ENCODE measurements around the gene USP3. TPM values are rescaled to one million over a fixed set of nuclear protein-coding genes. Genes with fewer than 3 reads are reported as not detected.

USP3 gene
- polyA plus RNA-seq, 1 donor (not counting 4 experiments of a cell fraction or from before 2014, with no cell fraction given), result 16.2 TPM

GRCh38 chr15:63490345-63491034 is 13.9 kb upstream of the USP3 start:
- no peaks in the 10 kb centered on the region for H3K27me3 ChIP-seq (ENCODE audit: control insufficient read depth, extremely low read depth, insufficient read depth, low read length)
- dilution Hi-C loops (cut with MboI; ENCODE audit: extremely low pct_ligation_motif_present, low sequenced_read_pairs), result no loop called here
- H3K4me3 ChIP-seq (ENCODE audit: control insufficient read depth in 2 of 3, extremely low read depth in 1 of 3, insufficient read depth in 2 of 3, low read depth in 1 of 3, low read length in 3 of 3), result no peak overlapping the region
- H3K9me3 ChIP-seq (ENCODE audit: control insufficient read depth, low read depth, low read length), result no peaks in the 10 kb centered on the region
- no peak overlapping the region for H3K4me2 ChIP-seq (ENCODE audit: control insufficient read depth, extremely low read depth, insufficient read depth, low read depth, low read length)
- TF ChIP-seq EZH2 (IDR thresholded peaks at IDR 0.05; ENCODE audit: low read length), result no peak
- no peak for TF ChIP-seq CTCF (optimal IDR thresholded peaks at IDR 0.05 in 1 of 3, IDR thresholded peaks at IDR 0.05 in 1 of 3, conservative IDR thresholded peaks at IDR 0.05 in 1 of 3; ENCODE audit: extremely low read depth in 1 of 3, insufficient read depth in 2 of 3, low read length in 3 of 3)
- H3K4me1 ChIP-seq (ENCODE audit: control insufficient read depth, extremely low read depth, insufficient read depth, low read length), result peaks cover 5% of the 10 kb centered on the region
- no peaks in the 10 kb centered on the region for H3K9me1 ChIP-seq (ENCODE audit: control insufficient read depth, extremely low read depth, insufficient read depth, low read length)
- no peak overlapping the region for H2AFZ ChIP-seq (ENCODE audit: control insufficient read depth, low read length)
- H3K79me2 ChIP-seq (ENCODE audit: control insufficient read depth, insufficient read depth, low read length), result no peaks in the 10 kb centered on the region
- FAIRE-seq (no peak), DNase-seq (ENCODE audit: low read depth, low spot score) (no peak)
- no peak overlapping the region for H3K27ac ChIP-seq (ENCODE audit: control insufficient read depth, insufficient read depth, low read length)
- no peak overlapping the region for H3K9ac ChIP-seq (ENCODE audit: control insufficient read depth, extremely low read depth, insufficient read depth, low read length)
- H4K20me1 ChIP-seq (ENCODE audit: control insufficient read depth, extremely low read depth, insufficient read depth, low read length), result no peaks in the 10 kb centered on the region
- no peaks in the 10 kb centered on the region for H3K36me3 ChIP-seq (ENCODE audit: control insufficient read depth in 2 of 2, extremely low read depth in 1 of 2, insufficient read depth in 2 of 2, low read length in 2 of 2)

- no peak for FAIRE-seq
- dilution Hi-C loops (cut with MboI; ENCODE audit: extremely low pct_ligation_motif_present, low sequenced_read_pairs), result no loop called here
- H3K79me2 ChIP-seq (ENCODE audit: control insufficient read depth, insufficient read depth, low read length), result no peaks in the 10 kb centered on the region
Observed at GRCh38 chr15:63491116-63491827, 13.1 kb upstream of the USP3 start.

More at GRCh38 chr15:63491116-63491827, 13.1 kb upstream of the USP3 start:
- no peaks in the 10 kb centered on the region for H3K27me3 ChIP-seq (ENCODE audit: control insufficient read depth, extremely low read depth, insufficient read depth, low read length)
- DNase-seq (ENCODE audit: low read depth, low spot score), result no peak
- peaks cover 5% of the 10 kb centered on the region for H3K4me1 ChIP-seq (ENCODE audit: control insufficient read depth, extremely low read depth, insufficient read depth, low read length)
- H3K4me2 ChIP-seq (ENCODE audit: control insufficient read depth, extremely low read depth, insufficient read depth, low read depth, low read length), result no peak overlapping the region
- no peaks in the 10 kb centered on the region for H3K36me3 ChIP-seq (ENCODE audit: control insufficient read depth in 2 of 2, extremely low read depth in 1 of 2, insufficient read depth in 2 of 2, low read length in 2 of 2)
- H3K9me1 ChIP-seq (ENCODE audit: control insufficient read depth, extremely low read depth, insufficient read depth, low read length), result no peaks in the 10 kb centered on the region
- H2AFZ ChIP-seq (ENCODE audit: control insufficient read depth, low read length), result no peak overlapping the region
- no peak overlapping the region for H3K27ac ChIP-seq (ENCODE audit: control insufficient read depth, insufficient read depth, low read length)
- TF ChIP-seq EZH2 (IDR thresholded peaks at IDR 0.05; ENCODE audit: low read length), result no peak
- no peak for TF ChIP-seq CTCF (optimal IDR thresholded peaks at IDR 0.05 in 1 of 3, IDR thresholded peaks at IDR 0.05 in 1 of 3, conservative IDR thresholded peaks at IDR 0.05 in 1 of 3; ENCODE audit: extremely low read depth in 1 of 3, insufficient read depth in 2 of 3, low read length in 3 of 3)
- H4K20me1 ChIP-seq (ENCODE audit: control insufficient read depth, extremely low read depth, insufficient read depth, low read length), result no peaks in the 10 kb centered on the region
- H3K4me3 ChIP-seq (ENCODE audit: control insufficient read depth in 2 of 3, extremely low read depth in 1 of 3, insufficient read depth in 2 of 3, low read depth in 1 of 3, low read length in 3 of 3), result no peak overlapping the region
- H3K9me3 ChIP-seq (ENCODE audit: control insufficient read depth, low read depth, low read length), result no peaks in the 10 kb centered on the region
- no peak overlapping the region for H3K9ac ChIP-seq (ENCODE audit: control insufficient read depth, extremely low read depth, insufficient read depth, low read length)

All from keratinocyte (primary cell).